WI38 (cell line): ENCODE measurements around the gene TOGARAM1.

Source experiments
- H3K4me3 ChIP-seq: 2 replicates; pipeline ENCODE4 v1.5.1; 2011; ENCODE audit warnings: low read depth, mild to moderate bottlenecking, control low read depth, low read length
- CTCF ChIP-seq: IDR thresholded peaks from 2 replicates; pipeline ENCODE4 v1.5.1; 2012; ENCODE audit warnings: low read depth, mild to moderate bottlenecking, control low read depth, low read length

Gene TOGARAM1

GRCh38 chr14:44995770-44996294 is 33.8 kb downstream of the TOGARAM1 start:
- TF ChIP-seq CTCF: no peak
- H3K4me3 ChIP-seq: no peak overlapping the region

GRCh38 chr14:45003924-45004323 is 41.9 kb downstream of the TOGARAM1 start:
- no peak for TF ChIP-seq CTCF
- no peak overlapping the region for H3K4me3 ChIP-seq

GRCh38 chr14:45015133-45015532 is 53.1 kb downstream of the TOGARAM1 start:
- H3K4me3 ChIP-seq: no peak overlapping the region
- TF ChIP-seq CTCF: no peak

GRCh38 chr14:45028107-45028626 is 66.2 kb downstream of the TOGARAM1 start:
- no peak for TF ChIP-seq CTCF
- H3K4me3 ChIP-seq: no peak overlapping the region

- no peak overlapping the region for H3K4me3 ChIP-seq
- TF ChIP-seq CTCF: no peak
These were observed 72.7 kb downstream of the TOGARAM1 start for GRCh38 chr14:45034730-45035129.

GRCh38 chr14:45038256-45038655 is 76.3 kb downstream of the TOGARAM1 start:
- TF ChIP-seq CTCF: no peak

GRCh38 chr14:45038865-45039264 is 76.9 kb downstream of the TOGARAM1 start:
- TF ChIP-seq CTCF: no peak
- H3K4me3 ChIP-seq: no peak overlapping the region

More at GRCh38 chr14:45038256-45038655, 76.3 kb downstream of the TOGARAM1 start:
- H3K4me3 ChIP-seq: no peak overlapping the region
